NCI-H187 (cell line): ENCODE data around the gene GRIN2A.

Source experiments
- DNase-seq, 2 experiments: peaks; one replicate each; lab custom pipeline; 2025; lab: John Stamatoyannopoulos, UW

GRIN2A gene

DNA sequence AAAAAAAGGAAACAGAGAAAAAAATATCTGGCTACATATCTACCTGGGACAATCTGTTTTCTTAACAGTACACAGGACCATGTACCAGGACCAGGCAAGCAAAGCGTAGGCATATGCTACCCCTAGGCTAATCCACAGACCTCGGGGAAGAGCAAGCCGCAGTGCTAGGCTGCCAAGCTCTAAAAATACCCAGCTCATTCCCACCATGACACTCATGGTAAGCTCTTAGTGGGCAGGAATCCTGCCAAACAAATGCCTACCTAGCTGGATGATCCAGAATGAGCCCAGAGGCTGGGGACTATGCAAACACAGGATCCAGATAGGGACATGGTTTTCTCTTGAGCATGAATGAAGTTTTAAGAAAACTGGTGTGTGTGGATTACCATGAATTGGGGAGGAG lies 95.6 kb downstream of the GRIN2A start:
- no peak for DNase-seq

DNA sequence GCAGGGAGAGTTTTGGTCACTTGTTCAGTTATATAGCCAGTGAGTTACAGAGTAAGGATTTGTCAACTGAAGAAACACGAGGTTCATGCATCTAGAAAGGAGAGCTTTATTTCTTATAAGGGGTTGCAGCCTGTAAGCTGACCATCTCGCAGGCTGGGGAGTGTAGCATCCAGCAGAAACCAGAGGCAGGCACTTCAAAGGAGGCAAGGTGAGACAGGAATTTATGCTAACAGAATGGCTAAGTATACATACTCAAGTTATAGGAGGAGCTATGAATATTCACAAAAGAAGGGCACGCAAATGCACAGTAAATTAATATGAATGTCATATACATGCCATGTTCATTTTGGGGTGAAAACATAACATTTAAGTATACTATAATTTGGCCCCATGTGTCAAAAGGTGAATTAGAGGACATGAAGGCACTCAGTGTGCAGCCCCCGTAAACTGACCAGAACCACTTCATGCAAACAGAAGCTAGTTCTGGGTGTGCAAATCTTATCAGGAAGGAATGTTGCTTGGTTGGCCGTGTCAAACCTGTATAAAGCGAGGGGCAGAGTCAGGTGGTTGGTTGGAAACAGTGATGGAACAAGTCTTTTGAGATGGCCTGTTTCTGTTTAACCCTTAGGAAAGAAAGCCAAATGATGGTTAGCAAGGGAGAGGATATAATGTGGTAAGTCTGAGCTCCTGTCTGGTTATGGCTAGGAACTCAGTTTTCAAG lies 97.0 kb downstream of the GRIN2A start:
- no peak for DNase-seq

DNA sequence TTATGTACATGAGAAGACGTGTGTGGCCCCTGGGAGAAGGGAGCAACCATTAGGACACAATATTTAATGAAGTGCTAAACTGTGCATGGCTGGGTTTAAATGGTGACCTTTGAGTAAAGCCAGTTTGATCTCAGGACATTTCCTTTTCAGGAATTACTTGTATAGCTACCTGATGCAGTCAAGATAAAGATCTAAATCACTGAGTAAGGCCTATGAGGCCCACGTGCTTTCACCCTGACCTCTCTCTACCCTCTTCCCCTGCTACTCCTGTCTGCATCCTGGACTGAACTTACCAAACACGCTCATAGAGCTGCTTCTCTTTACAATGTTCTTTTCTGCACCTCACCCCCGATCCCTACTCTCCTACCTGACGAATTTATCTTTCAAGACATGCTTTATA lies 98.9 kb downstream of the GRIN2A start:
- DNase-seq = no peak

DNA sequence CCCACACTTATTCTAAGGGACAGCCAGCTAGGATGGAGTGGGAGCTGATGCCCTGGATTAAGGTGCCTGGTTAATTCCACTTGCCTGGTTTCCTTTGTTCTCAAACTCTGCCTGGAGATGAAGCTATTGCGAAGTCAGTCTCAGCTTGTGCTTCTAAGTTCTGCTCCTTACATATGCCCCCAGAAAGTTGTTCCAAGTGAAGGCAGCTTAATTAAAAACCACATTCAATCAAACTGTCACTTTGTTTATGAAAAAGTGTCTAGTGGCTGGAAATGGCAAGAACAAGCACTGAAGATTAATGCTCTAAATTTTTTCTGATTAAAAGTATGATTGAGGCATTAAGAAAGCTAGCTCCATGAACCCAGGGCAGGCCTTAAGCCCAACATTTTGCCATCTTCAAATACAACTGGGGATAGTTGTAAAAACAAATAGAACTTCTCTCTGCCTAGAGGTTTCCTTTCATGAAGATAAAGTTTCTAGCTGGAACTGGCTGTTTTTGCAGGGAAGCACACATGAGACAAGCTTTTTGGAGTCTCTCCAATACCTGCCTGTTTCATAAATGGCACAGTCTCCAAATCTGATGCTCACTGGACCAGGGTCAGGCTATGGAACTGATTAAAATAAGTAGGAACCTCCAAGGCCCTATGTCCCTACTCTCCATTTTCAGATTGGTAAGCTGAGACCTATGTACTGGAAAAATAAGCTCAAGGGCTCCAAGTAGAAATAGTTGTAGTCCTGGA lies 100.9 kb downstream of the GRIN2A start:
- DNase-seq = no peak

DNA sequence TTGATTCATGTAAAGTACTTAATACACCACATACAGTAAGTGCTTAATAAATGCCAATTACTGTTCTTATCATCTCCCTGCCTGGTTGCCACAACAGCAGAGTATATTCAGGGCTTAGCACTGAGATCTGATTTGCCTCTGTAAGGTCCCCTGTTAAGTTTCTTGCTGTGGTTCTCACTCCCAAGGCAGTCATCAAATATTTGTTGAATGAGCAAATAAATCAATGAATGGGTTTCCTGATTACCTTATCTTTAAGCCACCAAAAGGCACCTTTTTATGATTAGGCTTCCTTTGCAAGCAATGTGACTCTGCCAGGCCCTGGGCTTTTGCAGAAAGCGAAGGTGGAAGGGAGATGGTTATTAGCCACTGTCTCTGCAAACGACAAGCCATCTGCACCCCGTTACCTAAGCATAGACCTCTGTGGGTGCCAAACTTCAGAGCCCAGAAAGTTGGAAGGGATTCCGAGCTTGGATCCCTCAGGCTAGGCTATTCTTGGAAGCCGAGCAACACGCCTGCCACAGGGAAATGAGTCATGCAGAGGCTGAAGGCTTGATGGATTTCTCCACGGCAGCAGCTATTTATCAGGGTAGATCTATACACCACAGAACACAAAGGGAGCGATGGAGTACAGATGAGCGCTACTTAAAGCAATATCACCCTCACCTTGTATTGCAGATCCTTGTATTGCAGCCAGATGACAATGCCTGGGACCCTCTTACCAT lies 102.0 kb downstream of the GRIN2A start:
- no peak for DNase-seq

DNA sequence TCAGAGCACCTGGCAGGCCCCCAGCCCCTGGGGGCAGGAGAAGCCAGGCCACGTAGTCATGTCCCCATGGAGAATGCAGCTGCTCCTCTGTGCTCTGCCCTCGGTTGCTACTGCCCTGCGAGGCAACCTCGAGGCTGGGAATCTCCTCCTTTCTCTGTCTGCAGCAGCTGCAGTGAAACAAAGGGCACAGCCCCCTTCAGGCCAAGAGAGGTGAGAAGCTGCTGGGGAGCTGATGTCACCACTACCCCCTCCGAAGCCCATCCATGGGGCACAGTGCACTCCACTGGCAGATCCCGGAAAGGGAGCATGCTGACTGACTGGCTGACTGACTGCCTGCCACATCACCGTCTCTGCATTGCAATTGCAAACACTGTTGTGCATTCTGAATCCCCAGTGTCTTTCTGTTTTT lies 103.7 kb downstream of the GRIN2A start:
- no peak for DNase-seq

DNA sequence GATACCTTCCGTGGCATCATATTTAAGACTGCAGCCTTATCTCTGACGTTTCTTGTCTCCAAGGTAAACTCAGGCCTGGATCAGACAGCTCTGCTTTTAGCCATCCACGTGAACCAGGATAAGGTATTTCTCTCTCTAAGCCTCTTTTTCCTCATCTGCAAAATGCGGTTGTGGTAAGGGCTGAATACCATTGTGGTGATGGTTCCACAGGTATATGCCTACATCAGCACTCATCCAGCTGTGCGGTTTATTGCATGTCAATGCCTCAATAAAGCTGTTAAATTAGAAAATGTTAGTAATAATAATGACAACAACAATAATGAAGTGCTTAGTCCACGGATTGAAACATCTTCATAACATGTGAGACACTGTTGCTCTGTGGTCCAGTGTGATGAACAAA lies 104.4 kb downstream of the GRIN2A start:
- DNase-seq = no peak

DNA sequence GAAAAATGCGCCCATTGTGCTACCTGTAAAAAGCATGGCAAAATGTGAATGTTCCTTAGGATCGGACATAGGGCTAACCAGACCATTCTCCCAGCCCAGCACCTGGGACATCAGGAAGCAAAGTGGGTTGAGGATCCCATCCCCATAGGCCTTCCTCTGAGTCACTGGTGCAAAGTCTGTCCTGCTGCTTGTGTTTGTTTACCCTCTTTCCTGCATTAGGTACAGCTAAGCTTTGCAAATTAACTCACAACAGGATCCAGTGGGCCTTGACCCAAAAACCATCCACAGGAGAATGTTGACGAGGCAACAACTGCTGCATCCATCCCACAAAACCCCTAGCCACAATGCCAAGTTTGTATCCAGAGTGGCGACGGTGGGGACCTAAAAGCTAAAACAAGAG lies 106.2 kb downstream of the GRIN2A start:
- DNase-seq = no peak

DNA sequence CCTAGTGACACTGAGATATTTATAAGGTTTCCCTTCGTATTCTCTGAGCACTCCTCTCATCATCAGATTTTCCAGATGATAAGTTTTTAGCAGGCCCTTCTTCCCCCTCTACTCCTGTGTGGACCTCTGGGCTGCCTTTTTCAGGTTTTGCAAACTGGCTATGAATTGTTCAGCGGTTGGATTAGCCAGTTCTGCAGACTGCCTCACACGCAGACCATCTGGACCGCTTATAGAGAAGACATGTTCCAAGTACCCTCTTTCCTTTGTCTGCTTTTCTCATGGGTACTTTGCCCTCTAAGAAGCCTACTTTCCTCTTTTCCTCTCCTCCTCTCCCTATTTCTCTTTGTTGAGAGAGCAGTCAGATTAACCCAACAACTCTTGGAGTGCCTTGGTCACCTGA lies 111.6 kb downstream of the GRIN2A start:
- no peak for DNase-seq

DNA sequence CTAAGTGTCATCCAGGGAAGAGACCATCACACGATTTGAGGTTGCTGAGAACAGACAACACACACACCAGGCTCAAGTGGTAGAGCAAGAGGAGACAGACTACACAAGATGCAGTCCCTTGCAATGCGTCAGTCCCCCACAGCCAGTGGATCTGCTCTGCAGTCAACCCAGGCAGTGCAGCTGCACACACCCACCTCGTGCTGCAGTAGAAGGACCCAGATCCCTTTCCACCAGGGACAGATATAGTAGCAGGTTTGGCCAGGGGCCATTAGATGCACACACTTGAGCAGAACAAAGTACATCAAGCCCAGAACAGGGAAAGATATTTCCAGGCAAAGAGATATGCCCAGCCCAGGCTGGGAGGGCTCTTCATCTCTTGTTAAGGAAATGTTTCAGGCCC lies 112.9 kb downstream of the GRIN2A start:
- no peak for DNase-seq

DNA sequence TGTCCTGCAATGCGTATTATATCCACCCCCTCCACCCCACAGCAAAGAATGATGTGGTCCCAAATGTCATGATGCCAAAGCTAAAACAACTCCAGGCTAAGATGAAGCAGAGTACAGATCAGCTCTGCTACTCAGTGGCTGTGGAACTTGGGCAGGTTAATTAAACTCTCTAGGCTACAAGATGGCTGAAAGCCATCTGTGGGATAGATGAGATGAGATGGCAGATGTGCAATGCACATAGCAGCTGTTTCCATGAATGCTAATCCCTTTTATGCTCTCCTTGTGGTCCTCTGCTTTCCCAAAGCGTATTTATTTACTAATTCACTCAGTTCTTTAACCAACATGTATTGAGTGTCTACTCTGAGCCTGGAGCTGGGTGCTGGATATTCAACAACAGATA lies 114.4 kb downstream of the GRIN2A start:
- no peak for DNase-seq

DNA sequence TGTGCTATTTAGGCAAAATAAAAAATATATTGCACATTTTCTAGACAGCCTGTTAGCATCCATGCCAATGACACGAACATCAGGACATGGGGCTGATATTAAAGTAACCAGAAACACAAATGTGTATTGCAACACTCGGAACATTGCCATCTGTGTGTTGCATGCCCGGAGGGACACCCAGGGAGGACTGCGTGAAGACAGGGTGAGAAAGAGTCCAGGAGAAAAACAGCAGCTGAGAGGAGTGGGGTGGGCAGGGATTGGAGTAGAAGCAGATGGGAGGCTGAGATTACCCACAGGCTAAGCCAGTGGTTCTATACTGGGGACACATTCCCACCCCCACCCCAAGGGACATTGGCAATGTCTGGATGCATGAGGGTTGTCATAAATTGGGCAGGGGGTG lies 114.8 kb downstream of the GRIN2A start:
- no peak for DNase-seq

DNA sequence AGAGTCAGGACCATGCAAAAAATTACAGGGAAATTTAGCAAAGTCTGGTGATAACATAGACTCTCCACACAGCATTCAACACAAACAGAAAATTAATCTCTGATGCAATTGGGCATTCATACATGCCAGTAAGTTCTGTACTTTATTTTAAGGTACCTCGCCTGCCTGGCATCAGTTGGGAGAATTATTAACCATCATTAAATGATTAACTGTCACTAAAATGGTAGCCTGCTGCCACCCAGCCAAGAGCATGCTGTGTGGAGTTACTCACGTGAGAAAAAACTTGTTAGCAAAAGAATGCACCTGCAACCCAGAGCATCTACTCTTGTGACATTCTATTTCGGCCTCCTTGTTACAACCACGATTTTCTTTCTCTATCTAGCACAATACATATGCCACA lies 117.2 kb downstream of the GRIN2A start:
- no peak for DNase-seq

DNA sequence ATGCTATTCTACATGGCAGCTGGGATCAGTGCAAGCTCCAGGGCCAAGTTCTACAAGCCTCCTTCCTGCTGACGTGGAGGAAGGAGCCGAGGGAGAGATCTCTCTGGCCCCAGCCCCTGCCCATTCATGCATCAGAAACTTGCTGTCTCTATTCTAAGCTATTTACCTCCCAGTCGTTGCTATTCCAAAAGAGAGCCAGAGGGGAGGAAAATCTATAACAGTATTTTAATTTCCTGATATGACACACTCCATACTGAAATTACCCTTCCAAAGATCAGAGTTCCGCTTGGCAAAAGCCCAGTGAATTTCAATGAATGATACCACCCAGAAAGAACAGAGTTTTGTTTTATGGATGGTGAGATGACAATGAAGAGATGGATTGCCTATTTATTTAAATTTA lies 133.4 kb downstream of the GRIN2A start:
- no peak for DNase-seq

DNA sequence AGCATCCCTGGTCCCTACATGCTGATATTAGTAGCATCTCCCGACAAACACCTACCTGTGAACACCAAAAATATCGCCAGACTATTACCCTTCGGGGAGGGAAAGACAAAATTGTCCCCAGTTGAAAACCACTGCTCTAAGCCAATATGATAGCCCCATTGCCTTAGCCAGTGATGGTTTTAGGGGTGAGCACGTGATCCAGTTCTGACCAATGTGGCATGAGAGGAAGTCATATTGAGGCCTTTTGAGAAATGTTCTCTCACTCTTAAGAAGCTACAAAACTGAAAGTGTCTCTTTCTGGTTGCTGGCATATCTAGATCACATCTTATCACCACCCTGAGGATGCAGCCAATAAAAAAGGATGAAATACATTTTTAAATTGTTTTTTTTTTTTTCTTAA lies 136.3 kb downstream of the GRIN2A start:
- DNase-seq = no peak

DNA sequence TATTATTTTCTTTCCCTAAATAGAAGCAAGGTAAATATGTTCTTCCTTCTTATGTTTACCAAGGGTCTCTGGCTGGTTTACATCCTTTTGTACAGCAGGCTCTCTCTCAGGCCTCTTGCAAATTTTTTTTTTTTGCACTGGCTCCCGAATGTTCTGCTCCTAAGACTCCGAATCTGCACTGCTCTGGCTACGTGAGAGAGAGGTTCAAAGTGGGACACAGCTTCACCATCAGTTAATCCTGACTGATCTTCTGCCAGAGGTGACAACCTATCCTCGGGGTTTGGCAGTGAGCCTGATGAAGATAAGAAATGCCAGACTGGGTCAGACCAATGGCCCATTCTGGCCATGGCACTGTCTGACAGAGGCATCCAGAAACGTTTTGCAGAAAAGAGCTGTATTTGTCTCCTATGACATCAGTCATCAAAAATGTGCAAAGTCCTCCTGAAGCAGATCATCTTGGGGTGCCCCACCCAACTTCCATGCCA lies 136.9 kb downstream of the GRIN2A start:
- DNase-seq = no peak

DNA sequence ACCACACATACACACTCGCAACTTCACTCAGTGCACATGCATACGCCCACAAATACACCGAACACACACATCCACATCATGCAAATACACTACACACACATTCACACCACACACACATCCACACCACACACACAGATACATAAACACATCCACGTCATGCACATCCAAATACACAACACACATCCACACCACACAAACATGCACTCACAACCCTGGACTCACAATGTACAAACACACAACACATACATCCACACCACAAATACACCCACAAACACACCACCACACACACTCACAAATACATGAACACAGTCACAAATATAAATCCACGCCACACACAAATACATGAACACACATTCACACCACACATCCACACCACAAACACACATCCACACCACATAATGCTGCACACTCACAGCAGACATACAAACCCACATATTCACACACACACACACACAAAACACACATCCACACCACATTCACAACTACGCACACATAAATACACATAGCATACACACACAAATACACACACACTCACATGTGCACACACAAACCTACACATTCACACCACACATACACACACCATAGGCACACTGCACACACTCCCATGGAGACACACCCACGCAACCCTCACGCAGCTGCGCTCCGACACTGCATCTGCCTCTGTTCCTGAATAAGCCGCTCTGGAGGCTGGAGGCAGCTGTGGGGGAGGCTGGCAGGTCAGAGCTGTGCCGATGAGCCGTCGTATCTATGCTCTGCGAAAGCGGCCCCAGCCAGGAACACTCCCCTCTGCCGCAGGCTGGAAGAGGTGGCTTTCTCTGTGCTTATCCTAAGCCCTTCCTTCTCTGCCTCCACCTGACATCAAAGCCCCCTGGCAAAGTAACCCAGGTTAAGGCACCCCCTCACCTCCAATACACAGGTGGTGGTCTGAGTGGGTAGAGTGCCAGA lies 141.8 kb downstream of the GRIN2A start:
- no peak for DNase-seq

DNA sequence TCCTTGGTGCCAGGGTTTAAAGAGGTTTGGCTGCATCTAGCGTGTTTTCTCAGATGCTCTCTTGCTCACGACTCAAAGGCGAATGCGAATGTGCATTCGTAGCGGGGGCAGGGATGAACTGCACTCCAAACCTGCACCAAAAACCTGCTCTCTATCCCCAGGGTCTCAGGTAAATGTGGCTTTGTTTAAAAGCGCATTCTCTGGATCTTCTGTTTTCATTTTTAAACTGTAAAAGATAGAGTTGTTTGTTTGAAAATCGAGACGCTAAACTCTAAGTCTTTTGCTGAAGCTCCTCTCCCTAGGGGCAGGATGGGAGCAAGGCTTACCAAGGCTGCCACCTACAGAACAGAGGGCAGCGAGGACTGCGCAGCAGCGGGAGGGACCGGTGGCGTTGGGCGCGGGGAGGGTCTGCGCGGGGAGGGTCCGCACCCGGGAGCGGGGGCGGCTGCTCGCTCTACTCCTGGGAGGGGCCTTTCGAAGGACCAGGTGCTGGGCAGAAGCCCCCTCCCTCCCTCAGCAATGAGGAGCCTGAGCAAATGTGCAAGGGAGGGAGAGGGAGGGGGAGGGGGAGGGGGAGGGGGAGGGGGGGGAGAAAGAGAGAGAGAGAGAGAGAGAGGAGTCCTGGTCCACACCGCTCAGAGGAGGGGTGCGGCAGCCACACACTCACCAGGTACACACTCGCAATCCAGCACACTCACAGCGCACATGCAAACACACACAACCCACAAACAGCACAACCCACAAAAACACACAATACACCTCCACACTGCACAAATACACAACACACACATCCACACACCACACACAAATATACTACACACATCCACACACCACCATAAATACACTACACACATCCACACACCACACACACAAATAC lies 142.8 kb downstream of the GRIN2A start:
- peak; percentile 13 to 31 for DNase-seq

DNA sequence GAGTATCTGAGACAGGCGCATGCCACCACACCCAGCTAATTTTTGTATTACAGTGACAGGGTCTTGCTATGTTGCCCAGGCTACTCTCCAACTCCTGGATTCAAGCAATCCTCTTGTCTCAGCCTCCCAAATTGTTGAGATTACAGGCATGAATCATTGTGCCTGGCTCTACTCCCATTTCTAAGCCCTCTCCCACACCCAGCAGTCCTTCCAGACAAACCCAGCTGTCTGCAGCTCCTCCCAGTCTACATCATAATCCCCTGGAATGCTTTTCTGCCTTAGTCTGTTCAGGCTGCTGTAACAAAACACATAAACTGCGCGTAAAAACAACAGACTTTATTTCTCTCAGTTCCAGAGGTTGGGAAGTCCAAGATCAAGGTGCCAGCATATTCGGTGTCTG lies 144.5 kb downstream of the GRIN2A start:
- DNase-seq = no peak

DNA sequence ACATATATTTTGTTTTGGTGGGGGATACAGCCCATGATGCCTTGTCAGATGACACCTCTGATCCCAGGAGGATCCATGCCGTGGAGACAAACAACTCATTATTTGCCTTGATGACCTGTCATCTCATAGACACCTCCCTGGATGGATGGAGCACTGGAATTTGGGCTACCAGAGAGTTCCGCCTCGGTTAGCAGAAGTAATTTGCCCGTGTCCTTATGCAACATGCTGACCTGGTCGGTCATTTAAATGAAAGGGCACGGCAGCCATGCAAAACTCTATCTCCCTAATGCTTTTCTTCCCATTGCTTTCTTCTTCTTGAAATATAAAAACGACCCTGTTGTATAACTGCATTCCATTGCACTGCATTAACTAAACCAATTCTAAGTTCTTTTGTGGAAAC lies 145.3 kb downstream of the GRIN2A start:
- no peak for DNase-seq

DNA sequence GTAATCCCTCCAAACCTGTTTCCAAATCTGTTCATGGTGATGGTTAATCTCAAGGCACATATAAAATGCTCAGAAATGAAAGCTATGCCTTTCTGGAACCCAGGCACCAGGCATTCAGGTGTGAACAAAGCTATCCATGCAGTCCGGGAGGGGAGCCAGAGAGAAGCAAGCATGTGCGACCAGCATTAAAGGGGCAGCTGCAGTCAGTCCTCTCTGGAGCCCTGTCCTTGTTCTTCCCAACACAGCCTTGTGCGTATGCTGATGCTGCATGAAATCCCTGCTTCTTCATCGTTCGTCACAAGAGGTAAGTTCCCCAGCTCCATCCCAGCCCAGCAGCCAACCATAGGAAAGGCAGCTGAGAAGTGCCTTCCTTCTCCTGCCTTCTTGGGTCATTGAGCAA lies 148.7 kb downstream of the GRIN2A start:
- DNase-seq = no peak
